OCI-LY7 (cell line): Measurements from ENCODE around the gene MTHFD1L. TPM values are rescaled to one million over a fixed set of nuclear protein-coding genes. Genes with fewer than 3 reads are reported as not detected.

Source experiments
- BruUV-seq: library from RNA; stranded (reverse); fragments of 400-500 nt; replicated peaks from 2 replicates; lab custom pipeline; 2021; lab: Mats Ljungman, UMichigan
- CTCF ChIA-PET: fragments of 300-600 bp; sonication (Branson Sonifier 250); formaldehyde crosslinking; loops from one replicate; lab custom pipeline; 2022; ENCODE audit warnings: antibody characterized with exemption; ENCODE audit not compliant: unreplicated experiment; lab: Charles Lee
- POLR2A ChIA-PET: fragments of 300-600 bp; sonication (Branson Sonifier 250); formaldehyde crosslinking; loops from one replicate; lab custom pipeline; 2022; ENCODE audit warnings: antibody characterized with exemption; lab: Charles Lee
- DNase-seq: peaks from one replicate; pipeline ENCODE4 v3.0.0-alpha.2; 2015; ENCODE audit warnings: low spot score
- H2AFZ ChIP-seq: fragments of 200-600 bp; sonication (generic), shearing (Covaris generic); 2 replicates; pipeline ENCODE4 v1.6.1; 2014; ENCODE audit warnings: mild to moderate bottlenecking, antibody characterized with exemption, low read length, moderate library complexity
- H3K27ac ChIP-seq: fragments of 200-600 bp; sonication (generic); 2 replicates; pipeline ENCODE4 v1.5.1; 2014; ENCODE audit warnings: mixed run types, low read depth, mild to moderate bottlenecking, moderate library complexity, low read length, inconsistent platforms; ENCODE audit not compliant: poor library complexity, severe bottlenecking
- H3K36me3 ChIP-seq: fragments of 200-600 bp; sonication (generic); 2 replicates; pipeline ENCODE4 v1.6.1; 2014; ENCODE audit warnings: mild to moderate bottlenecking, antibody characterized with exemption, low read length, moderate library complexity, mixed read lengths; ENCODE audit not compliant: insufficient read depth
- H3K4me1 ChIP-seq: fragments of 200-600 bp; sonication (generic); 2 replicates; pipeline ENCODE4 v1.5.1; 2014; ENCODE audit warnings: mild to moderate bottlenecking, low read length; ENCODE audit not compliant: insufficient read depth, poor library complexity, severe bottlenecking
- H3K4me2 ChIP-seq: fragments of 200-600 bp; sonication (generic); 2 replicates; pipeline ENCODE4 v1.6.1; 2014; ENCODE audit warnings: mild to moderate bottlenecking, low read length
- H3K4me3 ChIP-seq: fragments of 200-600 bp; sonication (generic); 2 replicates; pipeline ENCODE4 v1.5.1; 2014; ENCODE audit warnings: mild to moderate bottlenecking, low read depth, low read length; ENCODE audit not compliant: poor library complexity, severe bottlenecking
- H3K79me2 ChIP-seq: fragments of 200-600 bp; sonication (generic); 2 replicates; pipeline ENCODE4 v1.6.1; 2016; ENCODE audit warnings: low read depth, mild to moderate bottlenecking, low read length, moderate library complexity, mixed read lengths; ENCODE audit not compliant: insufficient read depth
- H3K9me2 ChIP-seq: fragments of 200-600 bp; sonication (generic); 2 replicates; pipeline ENCODE4 v1.6.1; 2016; ENCODE audit warnings: mild to moderate bottlenecking, low read length, mixed read lengths; ENCODE audit not compliant: insufficient read depth
- H3K9me3 ChIP-seq: fragments of 200-600 bp; sonication (generic); 2 replicates; pipeline ENCODE4 v1.6.1; 2014; ENCODE audit warnings: mild to moderate bottlenecking, mixed run types, low read length, mixed read lengths
- H4K20me1 ChIP-seq: fragments of 200-600 bp; sonication (generic); 2 replicates; pipeline ENCODE4 v1.6.1; 2014; ENCODE audit warnings: mild to moderate bottlenecking, antibody characterized with exemption, low read length, moderate library complexity, mixed read lengths; ENCODE audit not compliant: insufficient read depth
- CTCF ChIP-seq: fragments of 200-600 bp; sonication (generic); conservative IDR thresholded peaks from 2 replicates; pipeline ENCODE4 v1.5.1; 2014; ENCODE audit warnings: mild to moderate bottlenecking, antibody characterized with exemption, low read length, moderate library complexity, mixed read lengths
- EZH2phosphoT487 ChIP-seq: fragments of 200-600 bp; sonication (generic); IDR thresholded peaks from 2 replicates; pipeline ENCODE4 v1.6.1; 2018; ENCODE audit warnings: low read depth, borderline replicate concordance, mild to moderate bottlenecking, mixed run types, antibody characterized with exemption, low read length, moderate library complexity, mixed read lengths
- intact Hi-C: fragments of 100-400 bp; cut with micrococcal nuclease; formaldehyde crosslinking; loops from one replicate; pipeline ENCODE4 v1.10.0; 2022; ENCODE audit not compliant: unreplicated experiment
- total RNA-seq, 2 experiments: library from RNA; depleted of rRNA in 1 of 2; stranded (reverse); fragments of >200 nt in 1 of 2; shearing (Covaris generic) in 1 of 2; gene quantifications; 2 replicates each; pipeline ENCODE4 v1.2.3, GENCODE V29; 2014 to 2022

The MTHFD1L gene
- total RNA-seq, 2 experiments from 2014 or later = 68.4 to 144 TPM

- no peaks in the 10 kb centered on the region for H4K20me1 ChIP-seq
- no peaks in the 10 kb centered on the region for H3K4me1 ChIP-seq
- intact Hi-C loops = no loop called here
- POLR2A ChIA-PET = no interaction called here
- TF ChIP-seq EZH2phosphoT487 = no peak
- TF ChIP-seq CTCF = no peak
- H3K4me3 ChIP-seq = no peak overlapping the region
- H3K9me2 ChIP-seq = no peaks in the 10 kb centered on the region
- no peaks in the 10 kb centered on the region for H3K79me2 ChIP-seq
- no peak overlapping the region for H2AFZ ChIP-seq
- peaks cover 70% of the 10 kb centered on the region for H3K36me3 ChIP-seq
- no peak overlapping the region for H3K4me2 ChIP-seq
- H3K9me3 ChIP-seq = no peaks in the 10 kb centered on the region
- BruUV-seq = no TSS peak
- H3K27ac ChIP-seq = no peak overlapping the region
- DNase-seq = no peak
- CTCF ChIA-PET = no interaction called here
These were observed 190.9 kb downstream of the MTHFD1L start for GRCh38 chr6:151056230-151056907.

GRCh38 chr6:151057061-151057460, 191.6 kb downstream of the MTHFD1L start:
- TF ChIP-seq CTCF (no peak), EZH2phosphoT487 (no peak)
- DNase-seq = no peak
- ChIA-PET CTCF (no interaction called here), POLR2A (no interaction called here)
- Histone ChIP-seq H3K36me3 (peaks cover 69% of the 10 kb centered on the region), H3K4me2 (no peak overlapping the region), H3K79me2 (no peaks in the 10 kb centered on the region), H2AFZ (no peak overlapping the region), H3K4me3 (no peak overlapping the region), H3K9me2 (no peaks in the 10 kb centered on the region), H3K27ac (no peak overlapping the region), H4K20me1 (no peaks in the 10 kb centered on the region), H3K4me1 (no peaks in the 10 kb centered on the region), H3K9me3 (no peaks in the 10 kb centered on the region)
- intact Hi-C loops = no loop called here
- BruUV-seq = no TSS peak

GRCh38 chr6:151058021-151058733, 192.7 kb downstream of the MTHFD1L start:
- no peaks in the 10 kb centered on the region for H3K4me1 ChIP-seq
- no TSS peak for BruUV-seq
- H3K4me3 ChIP-seq = no peak overlapping the region
- no peak for DNase-seq
- intact Hi-C loops = no loop called here
- ChIA-PET POLR2A (interaction anchor here (0.6 to 0.8 kb wide), 2 partner anchors 20 to 64 kb away, joined by 3 read pairs; no protein-coding TSS in a partner anchor), CTCF (interaction anchor here (0.6 kb wide), 1 partner anchor 21 kb away, joined by 3 read pairs; no protein-coding TSS in a partner anchor)
- H3K27ac ChIP-seq = no peak overlapping the region
- H3K36me3 ChIP-seq = peaks cover 58% of the 10 kb centered on the region
- no peak overlapping the region for H3K4me2 ChIP-seq
- no peak for TF ChIP-seq EZH2phosphoT487
- no peak for TF ChIP-seq CTCF
- H3K79me2 ChIP-seq = no peaks in the 10 kb centered on the region
- H3K9me3 ChIP-seq = no peaks in the 10 kb centered on the region
- no peaks in the 10 kb centered on the region for H4K20me1 ChIP-seq
- H3K9me2 ChIP-seq = no peaks in the 10 kb centered on the region
- no peak overlapping the region for H2AFZ ChIP-seq
